Activated CD8-positive, alpha-beta memory T cell treated with anti-CD3 and anti-CD28 coated beads for 36 hours (primary cell): Measurements from ENCODE around the gene SLIT3. TPM values are rescaled to one million over a fixed set of nuclear protein-coding genes. Genes with fewer than 3 reads are reported as not detected.

ENCODE experiments used
- CTCF ChIA-PET: fragments of 350-600 bp; sonication (Branson Sonifier 250); formaldehyde crosslinking; loops from one replicate; lab custom pipeline; 2021; ENCODE audit warnings: antibody characterized with exemption; lab: Charles Lee
- POLR2A ChIA-PET: fragments of 350-600 bp; sonication (Branson Sonifier 250); formaldehyde crosslinking; loops from one replicate; lab custom pipeline; 2021; ENCODE audit warnings: antibody characterized with exemption; lab: Charles Lee
- total RNA-seq, 2 experiments: library from RNA; stranded (reverse); gene quantifications; one replicate each; pipeline ENCODE4 v1.2.3, GENCODE V29; 2021

SLIT3 gene
- total RNA-seq, 2 experiments from 2014 or later: 0.50 to 0.76 TPM

GRCh38 chr5:168898247-168898911 lies 402.6 kb downstream of the SLIT3 start:
- ChIA-PET POLR2A (interaction anchor here (0.6 kb wide), 1 partner anchor 373 kb away, joined by 5 read pairs; no protein-coding TSS in a partner anchor), CTCF (no interaction called here)

DNA sequence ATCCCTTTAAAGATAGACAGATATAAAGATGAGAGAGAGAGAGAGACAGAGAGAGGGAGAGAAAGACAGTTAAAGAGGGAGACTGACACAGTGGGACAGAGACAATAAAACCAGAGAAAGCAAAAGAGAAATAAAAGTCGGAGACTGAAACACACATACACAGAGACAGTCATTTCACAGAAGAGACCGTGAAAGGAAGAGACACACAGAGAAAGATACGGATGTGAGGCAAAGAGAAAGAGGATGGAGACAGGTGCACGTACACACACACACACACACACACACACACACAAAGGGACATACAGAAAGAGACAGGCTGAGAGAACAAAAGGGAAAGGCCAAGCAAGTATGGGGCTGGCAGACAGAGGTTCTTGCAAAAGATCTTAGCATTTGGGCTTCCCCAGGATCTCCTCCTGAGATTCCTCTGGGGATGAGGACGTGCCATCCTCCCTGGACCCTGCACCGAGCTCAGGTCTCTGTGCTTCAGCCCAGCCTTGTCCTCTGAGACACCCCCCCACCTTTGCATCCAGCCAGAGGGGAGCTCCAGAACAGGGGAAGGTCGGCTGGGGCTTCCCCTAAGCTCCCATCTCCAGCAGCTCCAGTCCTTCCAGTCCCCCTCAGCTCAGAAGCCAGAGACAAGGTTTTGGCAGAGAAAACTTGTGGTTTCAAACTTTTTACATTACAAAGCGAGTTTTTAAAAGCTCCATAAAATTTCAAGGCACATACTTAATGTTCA lies 403.4 kb downstream of the SLIT3 start:
- CTCF ChIA-PET: no interaction called here

GRCh38 chr5:168895295-168896071 lies 405.5 kb downstream of the SLIT3 start:
- POLR2A ChIA-PET: no interaction called here
- CTCF ChIA-PET: no interaction called here

More for the DNA sequence above, 403.4 kb downstream of the SLIT3 start:
- POLR2A ChIA-PET: no interaction called here

DNA sequence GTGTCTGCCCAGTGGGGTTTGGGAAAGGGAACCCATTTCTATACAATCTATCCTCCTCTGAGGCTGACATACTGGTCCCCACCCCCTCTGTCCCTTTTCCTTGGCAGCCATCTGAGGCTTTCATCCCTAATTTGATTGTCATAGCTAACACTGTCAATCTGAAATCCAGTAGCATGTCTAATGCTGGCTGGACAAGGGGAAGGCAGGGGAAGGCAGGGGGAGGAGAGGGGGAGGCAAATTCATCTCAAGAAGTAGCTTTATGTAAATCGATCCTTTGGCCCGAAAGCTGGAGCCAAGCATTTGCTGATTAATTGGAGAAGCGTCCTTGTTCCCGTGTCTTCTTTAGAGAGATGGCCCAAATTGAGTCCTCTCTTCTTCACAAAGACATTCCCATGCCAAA lies 407.7 kb downstream of the SLIT3 start:
- CTCF ChIA-PET: no interaction called here
- POLR2A ChIA-PET: no interaction called here

GRCh38 chr5:168892618-168893186 lies 408.2 kb downstream of the SLIT3 start:
- POLR2A ChIA-PET: no interaction called here
- CTCF ChIA-PET: no interaction called here

- ChIA-PET POLR2A (no interaction called here), CTCF (no interaction called here)
These were observed 409.8 kb downstream of the SLIT3 start for GRCh38 chr5:168890816-168891812.

- CTCF ChIA-PET: no interaction called here
These were observed 411.9 kb downstream of the SLIT3 start for GRCh38 chr5:168889039-168889438.

GRCh38 chr5:168887931-168888330 lies 413.0 kb downstream of the SLIT3 start:
- CTCF ChIA-PET: no interaction called here
- POLR2A ChIA-PET: no interaction called here

More at GRCh38 chr5:168889039-168889438, 411.9 kb downstream of the SLIT3 start:
- POLR2A ChIA-PET: no interaction called here

- ChIA-PET CTCF (no interaction called here), POLR2A (no interaction called here)
These were observed 414.8 kb downstream of the SLIT3 start for GRCh38 chr5:168886157-168886556.

DNA sequence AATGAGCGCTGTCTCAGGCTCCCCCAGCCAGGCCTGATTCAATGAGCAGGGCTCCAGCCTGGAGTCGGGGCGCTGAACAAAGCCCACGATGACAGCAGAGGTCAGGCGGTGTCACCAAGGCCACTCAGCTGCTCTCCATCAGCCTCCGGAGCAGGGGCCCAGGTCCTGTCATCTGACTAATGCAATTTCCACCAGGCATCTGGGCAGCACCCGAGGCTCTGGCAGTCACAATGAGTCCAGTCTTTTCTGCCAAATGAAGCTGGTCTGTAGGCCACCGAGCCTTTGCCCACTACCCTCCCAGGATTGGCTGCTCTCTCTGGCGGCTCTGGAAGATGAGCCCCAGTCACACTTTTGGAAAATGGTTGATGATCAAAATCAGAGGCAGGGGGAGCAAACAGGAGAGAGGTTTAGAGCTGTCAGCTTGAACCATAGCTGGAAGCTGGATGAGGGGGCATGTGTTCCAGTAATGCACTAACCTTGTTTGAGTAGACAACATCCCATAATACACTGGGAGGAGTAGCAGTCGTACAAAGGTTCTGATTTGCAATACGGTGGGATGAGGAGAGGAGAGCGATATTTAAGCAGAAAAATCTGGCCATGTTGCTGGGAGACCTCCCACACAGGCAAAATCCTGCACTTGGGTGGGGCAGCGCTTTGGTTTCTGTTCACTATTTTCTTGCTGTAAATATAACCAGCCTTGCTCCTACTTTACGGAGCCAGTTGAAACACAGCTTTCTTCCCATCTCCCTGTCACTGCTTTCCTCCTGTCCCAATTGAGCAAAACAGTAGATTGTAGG lies 415.4 kb downstream of the SLIT3 start:
- CTCF ChIA-PET: no interaction called here

GRCh38 chr5:168883991-168884390 lies 416.9 kb downstream of the SLIT3 start:
- POLR2A ChIA-PET: no interaction called here
- CTCF ChIA-PET: no interaction called here

More for the DNA sequence above, 415.4 kb downstream of the SLIT3 start:
- POLR2A ChIA-PET: no interaction called here

- POLR2A ChIA-PET: no interaction called here
- CTCF ChIA-PET: no interaction called here
These were observed 417.6 kb downstream of the SLIT3 start for GRCh38 chr5:168883281-168883741.

- ChIA-PET CTCF (no interaction called here), POLR2A (no interaction called here)
These were observed 418.7 kb downstream of the SLIT3 start for GRCh38 chr5:168882283-168882682.

GRCh38 chr5:168881427-168882149 lies 419.4 kb downstream of the SLIT3 start:
- CTCF ChIA-PET: no interaction called here
- POLR2A ChIA-PET: no interaction called here

GRCh38 chr5:168879929-168880328 lies 421.0 kb downstream of the SLIT3 start:
- ChIA-PET POLR2A (no interaction called here), CTCF (no interaction called here)

GRCh38 chr5:168879331-168879730 lies 421.6 kb downstream of the SLIT3 start:
- ChIA-PET POLR2A (no interaction called here), CTCF (no interaction called here)

GRCh38 chr5:168878135-168878745 lies 422.7 kb downstream of the SLIT3 start:
- CTCF ChIA-PET: interaction anchor here (0.7 kb wide), 1 partner anchor 1383 kb away, joined by 3 read pairs; no protein-coding TSS in a partner anchor
- POLR2A ChIA-PET: no interaction called here
